ENCODE data around the gene CELSR1. TPM values are rescaled to one million over a fixed set of nuclear protein-coding genes. Genes with fewer than 3 reads are reported as not detected.

CELSR1 gene
- total and polyA plus RNA-seq, 12 donors, result 0.11 to 4.3 (median 1.9) TPM

DNA sequence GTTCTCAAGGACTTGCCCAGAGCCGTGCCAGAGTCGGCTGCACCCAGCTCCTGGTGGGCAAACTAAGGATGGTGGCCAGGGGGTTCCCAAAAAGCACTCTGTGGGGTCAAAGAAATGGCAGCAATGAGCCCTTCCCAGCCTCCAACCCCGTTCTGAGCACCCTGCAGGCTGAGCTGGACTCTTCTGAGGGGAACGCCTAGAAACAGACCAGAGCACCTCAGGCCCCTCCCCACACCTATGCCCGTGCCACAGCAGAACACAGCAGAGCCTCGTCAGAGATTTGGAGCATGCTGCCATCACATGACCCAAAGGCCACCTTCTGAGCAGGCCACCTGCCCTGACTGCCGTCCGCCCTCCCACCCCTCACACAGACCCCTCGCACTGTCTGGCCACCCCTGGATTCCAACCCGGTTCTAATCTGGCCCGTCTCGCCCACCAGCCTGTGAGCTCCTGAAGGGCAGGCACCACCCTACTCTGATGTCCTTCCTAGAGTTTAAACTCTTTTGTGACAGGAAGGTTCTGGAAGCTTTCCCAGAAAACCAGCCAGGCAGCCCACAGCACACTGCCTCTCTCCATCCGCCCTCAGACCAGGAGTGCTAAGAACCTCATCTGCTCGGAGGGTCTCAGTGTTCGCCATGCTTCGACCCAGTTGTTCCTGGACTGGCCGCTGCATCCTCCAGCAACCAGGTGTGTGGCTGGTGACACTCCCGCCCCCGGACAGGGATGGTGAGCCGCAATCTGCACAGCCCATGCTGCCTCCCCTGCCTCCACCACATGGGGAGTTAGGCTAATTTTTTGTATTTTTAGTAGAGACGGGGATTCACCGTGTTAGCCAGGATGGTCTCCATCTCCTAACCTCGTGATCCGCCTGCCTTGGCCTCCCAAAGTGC lies 97.6 kb downstream of the CELSR1 start:
- H3K9me3 ChIP-seq (replicated peaks in 1 of 3), result no peaks in the 10 kb centered on the region
- no peak overlapping the region for H3K4me3 ChIP-seq
- TF ChIP-seq, protein P1, sequence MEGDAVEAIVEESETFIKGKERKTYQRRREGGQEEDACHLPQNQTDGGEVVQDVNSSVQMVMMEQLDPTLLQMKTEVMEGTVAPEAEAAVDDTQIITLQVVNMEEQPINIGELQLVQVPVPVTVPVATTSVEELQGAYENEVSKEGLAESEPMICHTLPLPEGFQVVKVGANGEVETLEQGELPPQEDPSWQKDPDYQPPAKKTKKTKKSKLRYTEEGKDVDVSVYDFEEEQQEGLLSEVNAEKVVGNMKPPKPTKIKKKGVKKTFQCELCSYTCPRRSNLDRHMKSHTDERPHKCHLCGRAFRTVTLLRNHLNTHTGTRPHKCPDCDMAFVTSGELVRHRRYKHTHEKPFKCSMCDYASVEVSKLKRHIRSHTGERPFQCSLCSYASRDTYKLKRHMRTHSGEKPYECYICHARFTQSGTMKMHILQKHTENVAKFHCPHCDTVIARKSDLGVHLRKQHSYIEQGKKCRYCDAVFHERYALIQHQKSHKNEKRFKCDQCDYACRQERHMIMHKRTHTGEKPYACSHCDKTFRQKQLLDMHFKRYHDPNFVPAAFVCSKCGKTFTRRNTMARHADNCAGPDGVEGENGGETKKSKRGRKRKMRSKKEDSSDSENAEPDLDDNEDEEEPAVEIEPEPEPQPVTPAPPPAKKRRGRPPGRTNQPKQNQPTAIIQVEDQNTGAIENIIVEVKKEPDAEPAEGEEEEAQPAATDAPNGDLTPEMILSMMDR (IDR thresholded peaks at IDR 0.05), result no peak
- TF ChIP-seq POLR2A (IDR thresholded peaks at IDR 0.05), result no peak
- intact Hi-C loops (cut with DNase I), result no loop called here
- WGBS, 4 donors, result 82 to 87% (median 83%) methylated on average over 22 to 24 of the region's 24 CpGs
- H3K36me3 ChIP-seq (replicated peaks in 1 of 2), result no peaks in the 10 kb centered on the region
- H3K4me1 ChIP-seq (replicated peaks in 1 of 2), result no peaks in the 10 kb centered on the region
- no peaks in the 10 kb centered on the region for H3K27me3 ChIP-seq
- H3K27ac ChIP-seq, result no peak overlapping the region
- DNase-seq, result no peak

DNA sequence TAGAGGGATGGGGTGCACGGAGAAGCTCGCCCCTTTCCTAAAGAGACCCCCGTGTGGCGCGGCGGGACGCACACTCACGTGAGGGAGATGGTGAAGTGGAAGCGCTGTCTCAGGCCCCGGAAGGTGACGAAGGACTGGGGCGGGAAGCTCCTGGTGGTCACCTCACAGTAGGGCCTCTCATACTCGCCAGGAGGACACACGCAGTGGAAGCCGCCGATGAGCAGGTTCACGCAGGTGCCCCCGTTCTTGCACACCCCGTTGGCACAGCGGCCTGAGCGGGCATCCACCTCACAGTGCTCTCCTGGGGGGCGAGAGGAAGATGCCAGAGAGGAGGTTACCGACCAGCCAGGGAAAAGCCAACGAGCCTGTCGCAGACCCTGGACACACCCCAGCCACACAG lies 98.3 kb downstream of the CELSR1 start:
- H3K4me3 ChIP-seq, result no peak overlapping the region
- no peaks in the 10 kb centered on the region for H3K36me3 ChIP-seq (replicated peaks in 1 of 2)
- H3K27ac ChIP-seq, result no peak overlapping the region
- no peaks in the 10 kb centered on the region for H3K4me1 ChIP-seq (replicated peaks in 1 of 2)
- WGBS, 4 donors, result 80 to 94% (median 87%) methylated on average over 15 to 25 of the region's 25 CpGs
- no peaks in the 10 kb centered on the region for H3K9me3 ChIP-seq (replicated peaks in 1 of 3)
- TF ChIP-seq, protein P1 (IDR thresholded peaks at IDR 0.05), result no peak
- TF ChIP-seq POLR2A (IDR thresholded peaks at IDR 0.05), result no peak
- DNase-seq, result no peak
- no peaks in the 10 kb centered on the region for H3K27me3 ChIP-seq
- intact Hi-C loops (cut with DNase I), result no loop called here

DNA sequence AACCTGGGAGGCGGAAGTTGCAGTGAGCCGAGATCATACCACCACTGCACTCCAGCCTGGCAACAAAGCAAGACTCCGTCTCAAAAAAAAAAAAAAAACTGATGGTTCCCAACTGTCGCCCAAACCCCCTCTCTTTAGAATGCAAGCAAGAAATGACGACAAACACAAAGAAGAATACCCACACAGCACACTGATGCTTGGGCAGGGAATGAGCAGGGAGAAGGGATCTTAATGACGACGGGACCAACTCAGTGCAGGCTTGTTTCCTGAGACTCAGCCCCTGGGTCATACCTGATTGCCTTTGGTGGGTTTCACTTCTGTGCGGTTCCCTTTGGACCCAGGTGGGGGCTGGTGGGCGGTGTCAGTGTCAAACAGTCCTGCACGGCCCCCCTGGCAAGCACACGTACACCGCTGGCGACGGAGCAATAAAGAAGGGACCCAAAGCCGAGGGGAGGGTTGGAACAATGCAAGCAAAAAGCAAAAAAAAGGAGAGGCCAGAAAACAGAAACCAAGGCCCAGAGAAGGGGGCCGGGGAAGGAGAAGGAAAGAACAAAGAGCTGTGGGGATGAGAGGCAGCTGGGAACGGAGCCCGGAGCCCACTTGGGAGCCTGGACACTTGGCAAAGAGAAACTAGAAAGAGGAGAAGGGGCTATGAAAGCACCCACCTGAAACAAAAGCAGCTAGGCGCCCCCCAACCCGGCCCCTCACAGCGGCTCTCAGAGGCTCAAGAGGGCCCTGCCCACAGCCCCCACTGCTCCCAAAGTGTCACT lies 99.6 kb downstream of the CELSR1 start:
- Histone ChIP-seq H3K27me3 (no peaks in the 10 kb centered on the region), H3K4me3 (no peak overlapping the region), H3K4me1 (replicated peaks in 1 of 2) (no peaks in the 10 kb centered on the region), H3K27ac (no peak overlapping the region), H3K9me3 (replicated peaks in 1 of 3) (no peaks in the 10 kb centered on the region), H3K36me3 (replicated peaks in 1 of 2) (no peaks in the 10 kb centered on the region)
- WGBS, 4 donors, result 74 to 76% (median 75%) methylated on average over 21 of the region's 21 CpGs
- no peak for DNase-seq
- no peak for TF ChIP-seq POLR2A (IDR thresholded peaks at IDR 0.05)
- TF ChIP-seq, protein P1 (IDR thresholded peaks at IDR 0.05), result no peak
- intact Hi-C loops (cut with DNase I), result no loop called here

DNA sequence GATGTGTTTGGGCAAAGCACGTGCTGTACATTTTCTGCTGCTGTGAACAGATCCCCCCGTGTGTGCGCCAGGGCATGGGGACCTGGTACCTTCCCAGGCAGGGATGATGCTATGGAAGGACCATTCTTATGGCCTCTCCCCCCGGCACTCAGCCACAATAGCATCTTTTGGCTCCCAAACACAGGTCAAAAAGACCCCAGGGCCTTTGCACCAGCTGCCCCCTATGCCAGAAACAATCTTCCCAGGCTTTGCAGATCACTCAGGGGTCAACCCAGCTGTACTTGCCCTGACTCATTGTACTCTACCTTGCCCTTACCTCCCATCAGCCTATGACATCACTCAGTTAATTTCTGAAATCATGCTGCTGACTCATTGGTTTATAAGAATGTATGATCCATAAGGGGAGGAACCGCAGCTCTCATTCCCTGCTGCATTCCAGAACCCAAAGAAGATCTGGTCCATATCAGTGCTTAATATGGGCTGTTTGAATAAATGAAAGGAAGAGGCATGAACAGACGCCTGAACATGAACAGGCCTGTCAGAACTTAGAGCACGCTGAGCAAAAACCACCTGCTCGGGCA lies 100.7 kb downstream of the CELSR1 start:
- WGBS, 4 donors, result 72 to 95% (median 89%) methylated on average over 5 to 8 of the region's 8 CpGs
- no peak for DNase-seq
- Histone ChIP-seq H3K36me3 (replicated peaks in 1 of 2) (no peaks in the 10 kb centered on the region), H3K4me3 (no peak overlapping the region), H3K27ac (no peak overlapping the region), H3K9me3 (replicated peaks in 1 of 3) (no peaks in the 10 kb centered on the region), H3K27me3 (no peaks in the 10 kb centered on the region), H3K4me1 (replicated peaks in 1 of 2) (no peaks in the 10 kb centered on the region)
- TF ChIP-seq, protein P1 (IDR thresholded peaks at IDR 0.05), result no peak
- intact Hi-C loops (cut with DNase I), result no loop called here

Measured in adrenal gland (tissue), 12 donors.